ENCODE measurements around the gene MEF2C. TPM values are rescaled to one million over a fixed set of nuclear protein-coding genes. Genes with fewer than 3 reads are reported as not detected.

MEF2C gene
- total and polyA plus RNA-seq, 2 donors (not counting 1 experiment from before 2014, with no cell fraction given), result 12.2 to 15.7 TPM

DNA sequence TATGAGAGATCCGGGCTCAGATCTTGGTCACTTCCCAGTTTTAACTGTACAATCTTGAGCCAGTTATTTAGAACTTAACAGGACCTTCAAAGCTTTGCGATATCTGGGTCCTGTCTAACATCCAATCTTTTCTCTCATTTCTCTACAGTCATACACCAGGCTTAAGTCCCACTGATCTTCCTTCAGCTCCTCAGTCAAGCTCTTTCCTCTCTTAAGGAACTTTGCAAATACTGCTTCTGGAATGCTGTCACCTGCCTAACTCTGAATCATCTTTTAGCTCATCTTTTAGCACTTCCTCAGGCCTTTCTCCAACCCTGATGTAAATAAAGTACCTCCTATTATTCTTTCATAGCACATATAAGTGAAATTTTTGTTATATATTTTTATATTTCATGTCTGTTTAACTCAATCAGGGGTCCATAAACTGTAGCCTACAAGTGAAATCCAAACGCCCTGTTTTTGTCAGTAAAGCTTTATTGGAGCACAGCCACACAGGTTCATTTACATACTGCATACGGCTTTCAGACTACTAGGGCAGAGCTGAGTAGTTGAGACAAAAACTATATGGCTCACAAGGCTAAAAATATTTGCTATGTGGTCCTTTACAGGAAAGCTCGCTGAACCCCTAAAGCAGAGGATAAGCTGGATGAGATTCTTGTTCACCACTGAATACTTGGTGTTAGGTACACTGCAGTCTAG lies 63.5 kb downstream of the MEF2C start:
- H3K27me3 ChIP-seq (ENCODE audit: control insufficient read depth, insufficient read depth, low read length), result no peaks in the 10 kb centered on the region
- no peaks in the 10 kb centered on the region for H3K4me1 ChIP-seq (ENCODE audit: control insufficient read depth, extremely low read depth, insufficient read depth, low read length)
- H4K20me1 ChIP-seq (ENCODE audit: control insufficient read depth, extremely low read depth, insufficient read depth, low read length), result no peaks in the 10 kb centered on the region
- H3K4me3 ChIP-seq (replicated peaks in 1 of 4; ENCODE audit: control extremely low read depth in 1 of 4, insufficient read depth in 1 of 4, low read depth in 3 of 4, low read length in 4 of 4), result no peak overlapping the region
- H3K9ac ChIP-seq (ENCODE audit: insufficient read depth, low read length), result no peak overlapping the region
- no peaks in the 10 kb centered on the region for H3K36me3 ChIP-seq (ENCODE audit: control insufficient read depth, insufficient read depth, low read length)
- H3K27ac ChIP-seq (ENCODE audit: insufficient read depth, low read length), result no peak overlapping the region
- no peaks in the 10 kb centered on the region for H3K9me3 ChIP-seq (ENCODE audit: control insufficient read depth, insufficient read depth, low read depth, low read length)
- DNase-seq (ENCODE audit: low read depth in 2 of 2), result no peak
- no peak for TF ChIP-seq EZH2 (IDR thresholded peaks at IDR 0.05; ENCODE audit: low read length, missing control alignments)
- TF ChIP-seq, protein P1, sequence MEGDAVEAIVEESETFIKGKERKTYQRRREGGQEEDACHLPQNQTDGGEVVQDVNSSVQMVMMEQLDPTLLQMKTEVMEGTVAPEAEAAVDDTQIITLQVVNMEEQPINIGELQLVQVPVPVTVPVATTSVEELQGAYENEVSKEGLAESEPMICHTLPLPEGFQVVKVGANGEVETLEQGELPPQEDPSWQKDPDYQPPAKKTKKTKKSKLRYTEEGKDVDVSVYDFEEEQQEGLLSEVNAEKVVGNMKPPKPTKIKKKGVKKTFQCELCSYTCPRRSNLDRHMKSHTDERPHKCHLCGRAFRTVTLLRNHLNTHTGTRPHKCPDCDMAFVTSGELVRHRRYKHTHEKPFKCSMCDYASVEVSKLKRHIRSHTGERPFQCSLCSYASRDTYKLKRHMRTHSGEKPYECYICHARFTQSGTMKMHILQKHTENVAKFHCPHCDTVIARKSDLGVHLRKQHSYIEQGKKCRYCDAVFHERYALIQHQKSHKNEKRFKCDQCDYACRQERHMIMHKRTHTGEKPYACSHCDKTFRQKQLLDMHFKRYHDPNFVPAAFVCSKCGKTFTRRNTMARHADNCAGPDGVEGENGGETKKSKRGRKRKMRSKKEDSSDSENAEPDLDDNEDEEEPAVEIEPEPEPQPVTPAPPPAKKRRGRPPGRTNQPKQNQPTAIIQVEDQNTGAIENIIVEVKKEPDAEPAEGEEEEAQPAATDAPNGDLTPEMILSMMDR (conservative IDR thresholded peaks at IDR 0.05 in 1 of 2, IDR thresholded peaks at IDR 0.05 in 1 of 2; ENCODE audit: low read depth in 1 of 2, low read length in 2 of 2), result no peak
- H3K4me2 ChIP-seq (ENCODE audit: extremely low read depth, insufficient read depth, low read length), result no peak overlapping the region
- H3K79me2 ChIP-seq (ENCODE audit: control insufficient read depth, insufficient read depth, low read length), result no peaks in the 10 kb centered on the region
- no peak overlapping the region for H2AFZ ChIP-seq (ENCODE audit: low read length)

DNA sequence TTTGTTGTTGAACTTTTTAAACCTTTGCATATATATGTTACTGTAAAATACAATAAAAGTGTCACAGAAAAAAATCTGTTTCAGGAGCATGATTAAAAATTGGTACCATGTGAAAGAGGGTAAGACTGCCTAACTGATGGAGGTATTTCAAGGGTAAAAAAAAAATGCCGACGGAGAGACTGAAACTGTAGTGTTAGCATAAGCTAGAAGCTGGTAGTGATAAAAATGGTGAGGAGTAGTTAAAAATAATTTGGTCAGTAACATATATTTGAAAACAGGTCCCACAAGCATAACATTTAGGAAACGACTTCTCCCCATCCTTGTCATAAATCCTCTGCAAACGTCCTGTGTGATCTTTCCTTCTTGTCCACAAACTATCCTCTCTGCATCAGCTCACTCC lies 64.7 kb downstream of the MEF2C start:
- Histone ChIP-seq H2AFZ (ENCODE audit: low read length) (no peak overlapping the region), H3K27me3 (ENCODE audit: control insufficient read depth, insufficient read depth, low read length) (no peaks in the 10 kb centered on the region), H3K4me3 (replicated peaks in 1 of 4; ENCODE audit: control extremely low read depth in 1 of 4, insufficient read depth in 1 of 4, low read depth in 3 of 4, low read length in 4 of 4) (no peak overlapping the region), H4K20me1 (ENCODE audit: control insufficient read depth, extremely low read depth, insufficient read depth, low read length) (no peaks in the 10 kb centered on the region), H3K4me2 (ENCODE audit: extremely low read depth, insufficient read depth, low read length) (no peak overlapping the region), H3K9ac (ENCODE audit: insufficient read depth, low read length) (no peak overlapping the region), H3K4me1 (ENCODE audit: control insufficient read depth, extremely low read depth, insufficient read depth, low read length) (no peaks in the 10 kb centered on the region), H3K36me3 (ENCODE audit: control insufficient read depth, insufficient read depth, low read length) (no peaks in the 10 kb centered on the region), H3K9me3 (ENCODE audit: control insufficient read depth, insufficient read depth, low read depth, low read length) (no peaks in the 10 kb centered on the region), H3K79me2 (ENCODE audit: control insufficient read depth, insufficient read depth, low read length) (no peaks in the 10 kb centered on the region), H3K27ac (ENCODE audit: insufficient read depth, low read length) (no peak overlapping the region)
- DNase-seq (ENCODE audit: low read depth in 2 of 2), result no peak
- TF ChIP-seq, protein P1 (conservative IDR thresholded peaks at IDR 0.05 in 1 of 2, IDR thresholded peaks at IDR 0.05 in 1 of 2; ENCODE audit: low read depth in 1 of 2, low read length in 2 of 2), result no peak
- no peak for TF ChIP-seq EZH2 (IDR thresholded peaks at IDR 0.05; ENCODE audit: low read length, missing control alignments)

DNA sequence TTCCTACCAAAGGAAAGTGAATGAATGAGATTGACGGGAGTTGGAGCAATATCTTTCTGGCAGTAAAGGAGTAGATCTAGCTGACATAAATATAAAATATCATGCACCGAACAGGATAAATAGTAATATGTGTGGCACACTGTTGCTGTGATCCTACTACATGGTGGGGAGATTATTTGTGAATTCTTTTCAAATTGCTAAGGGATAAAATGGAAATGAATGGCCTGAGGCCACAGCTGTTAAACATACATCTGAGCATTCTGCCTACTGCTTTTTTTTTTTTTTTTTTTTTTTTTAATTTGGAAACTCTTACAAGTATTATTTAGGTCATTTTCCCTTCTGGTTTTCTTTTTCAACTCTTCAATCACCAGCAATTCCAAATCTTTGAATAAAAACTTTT lies 66.8 kb downstream of the MEF2C start:
- Histone ChIP-seq H3K79me2 (ENCODE audit: control insufficient read depth, insufficient read depth, low read length) (no peaks in the 10 kb centered on the region), H4K20me1 (ENCODE audit: control insufficient read depth, extremely low read depth, insufficient read depth, low read length) (no peaks in the 10 kb centered on the region), H3K4me2 (ENCODE audit: extremely low read depth, insufficient read depth, low read length) (no peak overlapping the region), H3K4me1 (ENCODE audit: control insufficient read depth, extremely low read depth, insufficient read depth, low read length) (no peaks in the 10 kb centered on the region), H3K9me3 (ENCODE audit: control insufficient read depth, insufficient read depth, low read depth, low read length) (no peaks in the 10 kb centered on the region), H3K9ac (ENCODE audit: insufficient read depth, low read length) (no peak overlapping the region), H2AFZ (ENCODE audit: low read length) (no peak overlapping the region), H3K36me3 (ENCODE audit: control insufficient read depth, insufficient read depth, low read length) (no peaks in the 10 kb centered on the region), H3K27ac (ENCODE audit: insufficient read depth, low read length) (no peak overlapping the region), H3K27me3 (ENCODE audit: control insufficient read depth, insufficient read depth, low read length) (no peaks in the 10 kb centered on the region), H3K4me3 (replicated peaks in 1 of 4; ENCODE audit: control extremely low read depth in 1 of 4, insufficient read depth in 1 of 4, low read depth in 3 of 4, low read length in 4 of 4) (no peak overlapping the region)
- DNase-seq (ENCODE audit: low read depth in 2 of 2), result no peak
- no peak for TF ChIP-seq EZH2 (IDR thresholded peaks at IDR 0.05; ENCODE audit: low read length, missing control alignments)
- TF ChIP-seq, protein P1 (conservative IDR thresholded peaks at IDR 0.05 in 1 of 2, IDR thresholded peaks at IDR 0.05 in 1 of 2; ENCODE audit: low read depth in 1 of 2, low read length in 2 of 2), result no peak
